ENCODE data around the gene KATNAL2.
A peak's percentile ranks its signal among the peaks of the same experiment; 100 is the strongest.

KATNAL2 gene

DNA sequence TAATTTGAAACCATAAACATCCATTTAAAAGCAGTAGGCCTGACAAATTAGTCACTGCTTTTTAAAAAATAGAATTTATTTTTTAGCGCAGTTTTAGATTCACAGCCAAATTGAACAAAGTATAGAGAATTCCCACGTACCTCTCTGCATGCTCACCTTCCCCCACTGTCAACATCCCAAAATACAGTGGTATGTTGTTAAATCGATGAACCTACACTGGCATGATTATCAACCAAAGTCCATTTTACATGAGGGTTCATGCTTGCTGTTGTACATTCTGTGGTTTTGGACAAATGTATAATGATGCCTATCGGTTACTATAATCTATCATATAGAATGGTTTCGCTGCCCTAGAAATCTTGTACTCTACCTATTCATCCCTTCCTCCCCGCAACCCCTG is 123.6 kb downstream of the KATNAL2 start:
- DNase-seq: no peak
- Histone ChIP-seq H3K36me3 (no peaks in the 10 kb centered on the region), H3K27me3 (ENCODE audit: insufficient read depth, low read depth, severe bottlenecking) (no peaks in the 10 kb centered on the region), H3K4me3 (ENCODE audit: low read depth, low read length) (no peak overlapping the region), H3K27ac (no peak overlapping the region), H3K9me3 (ENCODE audit: severe bottlenecking) (no peaks in the 10 kb centered on the region)
- TF ChIP-seq CTCF (IDR thresholded peaks at IDR 0.05; ENCODE audit: low read depth, low read length): no peak

DNA sequence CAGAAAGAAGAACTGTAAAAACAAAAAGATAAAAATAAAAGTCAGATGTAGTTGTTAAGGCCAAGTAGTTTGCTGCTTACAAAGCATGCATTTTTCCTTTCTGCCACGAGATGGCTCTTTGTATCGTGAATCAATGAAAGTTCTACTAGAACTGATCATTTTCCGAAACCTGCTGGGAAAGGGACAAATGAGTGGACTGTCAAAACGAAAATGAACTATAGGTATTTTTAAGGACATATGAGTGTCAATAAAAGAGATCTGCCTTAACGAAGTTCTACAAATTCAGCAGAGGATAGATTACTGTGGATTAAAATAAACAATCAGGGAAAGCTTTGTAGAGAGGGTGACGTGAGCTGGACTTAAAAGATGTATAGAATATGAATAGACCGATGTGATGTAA is 133.1 kb downstream of the KATNAL2 start:
- Histone ChIP-seq H3K27me3 (ENCODE audit: insufficient read depth, low read depth, severe bottlenecking) (no peaks in the 10 kb centered on the region), H3K36me3 (no peaks in the 10 kb centered on the region), H3K27ac (no peak overlapping the region), H3K4me3 (ENCODE audit: low read depth, low read length) (no peak overlapping the region), H3K9me3 (ENCODE audit: severe bottlenecking) (no peaks in the 10 kb centered on the region)
- TF ChIP-seq CTCF (IDR thresholded peaks at IDR 0.05; ENCODE audit: low read depth, low read length): peak; percentile 72
- DNase-seq: peak; percentile 45

- Histone ChIP-seq H3K27me3 (ENCODE audit: insufficient read depth, low read depth, severe bottlenecking) (no peaks in the 10 kb centered on the region), H3K27ac (no peak overlapping the region), H3K36me3 (no peaks in the 10 kb centered on the region), H3K9me3 (ENCODE audit: severe bottlenecking) (no peaks in the 10 kb centered on the region), H3K4me3 (ENCODE audit: low read depth, low read length) (no peak overlapping the region)
- DNase-seq: no peak
- TF ChIP-seq CTCF (IDR thresholded peaks at IDR 0.05; ENCODE audit: low read depth, low read length): no peak
Measured at GRCh38 chr18:47054369-47054768, 137.0 kb downstream of the KATNAL2 start.

DNA sequence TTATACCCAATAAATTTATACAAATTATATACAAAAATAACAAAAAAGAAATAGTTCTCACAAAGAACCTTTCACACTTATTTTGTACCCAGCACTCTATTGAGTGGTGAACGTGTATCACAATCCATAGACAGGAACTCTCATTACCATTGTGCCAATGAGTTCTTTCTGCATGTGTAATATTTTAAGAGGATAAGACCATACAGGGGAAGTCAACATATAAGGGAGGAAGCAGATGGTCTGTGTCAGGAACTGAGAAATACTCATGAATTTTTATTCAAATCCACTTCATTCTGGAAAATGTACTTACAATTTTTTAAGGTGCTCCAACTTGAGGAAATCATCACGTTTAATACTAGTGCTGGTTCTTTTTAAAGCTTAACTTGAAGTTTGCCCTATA is 145.1 kb downstream of the KATNAL2 start:
- no peak for DNase-seq
- H3K36me3 ChIP-seq: no peaks in the 10 kb centered on the region
- no peaks in the 10 kb centered on the region for H3K9me3 ChIP-seq (ENCODE audit: severe bottlenecking)
- no peaks in the 10 kb centered on the region for H3K27me3 ChIP-seq (ENCODE audit: insufficient read depth, low read depth, severe bottlenecking)
- TF ChIP-seq CTCF (IDR thresholded peaks at IDR 0.05; ENCODE audit: low read depth, low read length): no peak
- no peak overlapping the region for H3K27ac ChIP-seq
- H3K4me3 ChIP-seq (ENCODE audit: low read depth, low read length): no peak overlapping the region

GRCh38 chr18:47063096-47063495 is 145.7 kb downstream of the KATNAL2 start:
- TF ChIP-seq CTCF (IDR thresholded peaks at IDR 0.05; ENCODE audit: low read depth, low read length): no peak
- no peak for DNase-seq
- H3K4me3 ChIP-seq (ENCODE audit: low read depth, low read length): no peak overlapping the region

DNA sequence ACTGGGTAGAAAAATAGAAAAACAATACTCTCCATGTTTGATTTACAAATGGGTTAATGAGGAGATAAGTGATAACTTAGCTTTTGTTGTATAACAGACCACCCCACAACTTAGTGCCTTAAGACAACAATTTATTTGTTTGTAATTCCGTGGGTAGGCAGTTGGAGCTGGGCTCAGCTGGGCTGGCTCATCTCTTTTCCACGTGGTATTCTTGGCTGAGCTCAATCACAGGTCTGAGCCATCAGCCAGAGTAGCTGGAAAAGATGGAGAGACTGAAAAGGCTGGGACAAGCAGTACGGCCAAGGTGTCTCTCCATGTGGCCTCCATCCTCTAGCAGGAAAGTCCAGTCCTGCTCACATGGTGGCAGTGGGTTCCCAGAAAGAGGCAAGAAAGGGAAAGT is 150.2 kb downstream of the KATNAL2 start:
- no peak for DNase-seq
- TF ChIP-seq CTCF (IDR thresholded peaks at IDR 0.05; ENCODE audit: low read depth, low read length): no peak
- H3K27me3 ChIP-seq (ENCODE audit: insufficient read depth, low read depth, severe bottlenecking): no peaks in the 10 kb centered on the region

More at GRCh38 chr18:47063096-47063495, 145.7 kb downstream of the KATNAL2 start:
- H3K27ac ChIP-seq: no peak overlapping the region
- no peaks in the 10 kb centered on the region for H3K36me3 ChIP-seq
- H3K9me3 ChIP-seq (ENCODE audit: severe bottlenecking): no peaks in the 10 kb centered on the region
- H3K27me3 ChIP-seq (ENCODE audit: insufficient read depth, low read depth, severe bottlenecking): no peaks in the 10 kb centered on the region

More for the DNA sequence above, 150.2 kb downstream of the KATNAL2 start:
- Histone ChIP-seq H3K4me3 (ENCODE audit: low read depth, low read length) (no peak overlapping the region), H3K9me3 (ENCODE audit: severe bottlenecking) (no peaks in the 10 kb centered on the region), H3K27ac (no peak overlapping the region), H3K36me3 (no peaks in the 10 kb centered on the region)

All from WERI-Rb-1 (cell line).